ENCODE measurements around the gene MYZAP. TPM values are rescaled to one million over a fixed set of nuclear protein-coding genes. Genes with fewer than 3 reads are reported as not detected.

MYZAP gene
- total RNA-seq, 1 experiment from 2014 or later, result 1.1 TPM

DNA sequence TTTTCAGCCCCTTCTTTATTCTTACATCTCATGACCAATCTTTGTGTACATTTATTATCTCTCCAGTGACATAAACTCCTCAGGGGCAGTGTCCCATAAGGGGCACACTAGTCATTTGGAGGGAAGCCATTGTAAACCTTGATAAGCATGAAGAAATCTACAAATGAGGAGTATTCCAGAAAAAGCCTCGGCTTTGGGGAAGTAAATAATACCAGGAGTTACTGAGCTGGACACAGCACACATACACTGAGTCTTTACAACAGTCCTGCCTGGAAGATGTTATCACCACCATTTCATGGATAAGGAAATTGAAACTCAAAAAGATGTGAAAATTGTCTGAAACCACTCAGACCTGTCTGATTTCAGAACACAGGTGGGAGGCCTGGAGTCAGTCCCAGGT lies 99.4 kb downstream of the MYZAP start:
- Histone ChIP-seq H3K27ac (ENCODE audit: low read length) (no peak overlapping the region), H3K4me3 (ENCODE audit: low read depth in 2 of 2, low read length in 2 of 2) (no peak overlapping the region), H3K9me3 (ENCODE audit: control insufficient read depth, insufficient read depth, low read depth, low read length) (no peaks in the 10 kb centered on the region), H3K27me3 (ENCODE audit: control insufficient read depth, insufficient read depth, low read length) (no peaks in the 10 kb centered on the region; the same call in 1 of the 2 replicates), H3K4me1 (ENCODE audit: control insufficient read depth, insufficient read depth, low read length) (no peaks in the 10 kb centered on the region), H3K36me3 (ENCODE audit: control insufficient read depth, insufficient read depth, low read length) (no peaks in the 10 kb centered on the region)
- in situ Hi-C loops (cut with HindIII; ENCODE audit: low pct_unique_long_range_greater_than_20kb, low sequenced_read_pairs), result loop anchor here (25.0 kb wide), 1 partner anchor 171 kb away; no protein-coding TSS in a partner anchor
- CTCF ChIA-PET, result no interaction called here
- ATAC-seq (no peak), DNase-seq (ENCODE audit: low read depth, low spot score) (no peak)
- intact Hi-C loops (cut with micrococcal nuclease; ENCODE audit: unreplicated experiment), result no loop called here
- no TSS peak for BruUV-seq (replicated peaks)
- TF ChIP-seq TCF7L2 (IDR thresholded peaks at IDR 0.05; ENCODE audit: low read depth, low read length), result no peak
- TF ChIP-seq, protein P1, sequence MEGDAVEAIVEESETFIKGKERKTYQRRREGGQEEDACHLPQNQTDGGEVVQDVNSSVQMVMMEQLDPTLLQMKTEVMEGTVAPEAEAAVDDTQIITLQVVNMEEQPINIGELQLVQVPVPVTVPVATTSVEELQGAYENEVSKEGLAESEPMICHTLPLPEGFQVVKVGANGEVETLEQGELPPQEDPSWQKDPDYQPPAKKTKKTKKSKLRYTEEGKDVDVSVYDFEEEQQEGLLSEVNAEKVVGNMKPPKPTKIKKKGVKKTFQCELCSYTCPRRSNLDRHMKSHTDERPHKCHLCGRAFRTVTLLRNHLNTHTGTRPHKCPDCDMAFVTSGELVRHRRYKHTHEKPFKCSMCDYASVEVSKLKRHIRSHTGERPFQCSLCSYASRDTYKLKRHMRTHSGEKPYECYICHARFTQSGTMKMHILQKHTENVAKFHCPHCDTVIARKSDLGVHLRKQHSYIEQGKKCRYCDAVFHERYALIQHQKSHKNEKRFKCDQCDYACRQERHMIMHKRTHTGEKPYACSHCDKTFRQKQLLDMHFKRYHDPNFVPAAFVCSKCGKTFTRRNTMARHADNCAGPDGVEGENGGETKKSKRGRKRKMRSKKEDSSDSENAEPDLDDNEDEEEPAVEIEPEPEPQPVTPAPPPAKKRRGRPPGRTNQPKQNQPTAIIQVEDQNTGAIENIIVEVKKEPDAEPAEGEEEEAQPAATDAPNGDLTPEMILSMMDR (IDR thresholded peaks at IDR 0.05), result no peak
- POLR2A ChIA-PET, result no interaction called here

DNA sequence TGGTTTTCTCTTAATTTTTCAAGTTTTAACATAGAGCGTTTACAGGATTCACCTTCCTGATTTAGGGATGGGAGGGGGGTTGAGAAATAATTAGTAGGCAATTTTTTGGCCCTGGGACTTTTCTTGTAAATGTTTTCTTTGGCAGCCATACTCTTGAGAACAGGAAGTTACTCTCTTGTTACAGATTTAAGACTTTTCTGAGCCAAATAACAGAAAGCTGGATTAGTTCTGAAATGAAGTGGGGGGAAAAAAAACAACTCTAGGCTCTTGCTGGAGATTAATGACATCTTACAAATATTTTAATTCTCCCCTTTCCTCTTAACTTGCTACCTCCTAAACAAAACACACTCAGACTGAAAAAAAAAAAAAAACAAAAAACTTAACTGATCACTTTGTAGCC lies 101.0 kb downstream of the MYZAP start:
- intact Hi-C loops (cut with micrococcal nuclease; ENCODE audit: unreplicated experiment) (no loop called here), in situ Hi-C loops (cut with HindIII; ENCODE audit: low pct_unique_long_range_greater_than_20kb, low sequenced_read_pairs) (loop anchor here (25.0 kb wide), 1 partner anchor 170 kb away; no protein-coding TSS in a partner anchor)
- no peaks in the 10 kb centered on the region for H3K36me3 ChIP-seq (ENCODE audit: control insufficient read depth, insufficient read depth, low read length)
- TF ChIP-seq, protein P2, sequence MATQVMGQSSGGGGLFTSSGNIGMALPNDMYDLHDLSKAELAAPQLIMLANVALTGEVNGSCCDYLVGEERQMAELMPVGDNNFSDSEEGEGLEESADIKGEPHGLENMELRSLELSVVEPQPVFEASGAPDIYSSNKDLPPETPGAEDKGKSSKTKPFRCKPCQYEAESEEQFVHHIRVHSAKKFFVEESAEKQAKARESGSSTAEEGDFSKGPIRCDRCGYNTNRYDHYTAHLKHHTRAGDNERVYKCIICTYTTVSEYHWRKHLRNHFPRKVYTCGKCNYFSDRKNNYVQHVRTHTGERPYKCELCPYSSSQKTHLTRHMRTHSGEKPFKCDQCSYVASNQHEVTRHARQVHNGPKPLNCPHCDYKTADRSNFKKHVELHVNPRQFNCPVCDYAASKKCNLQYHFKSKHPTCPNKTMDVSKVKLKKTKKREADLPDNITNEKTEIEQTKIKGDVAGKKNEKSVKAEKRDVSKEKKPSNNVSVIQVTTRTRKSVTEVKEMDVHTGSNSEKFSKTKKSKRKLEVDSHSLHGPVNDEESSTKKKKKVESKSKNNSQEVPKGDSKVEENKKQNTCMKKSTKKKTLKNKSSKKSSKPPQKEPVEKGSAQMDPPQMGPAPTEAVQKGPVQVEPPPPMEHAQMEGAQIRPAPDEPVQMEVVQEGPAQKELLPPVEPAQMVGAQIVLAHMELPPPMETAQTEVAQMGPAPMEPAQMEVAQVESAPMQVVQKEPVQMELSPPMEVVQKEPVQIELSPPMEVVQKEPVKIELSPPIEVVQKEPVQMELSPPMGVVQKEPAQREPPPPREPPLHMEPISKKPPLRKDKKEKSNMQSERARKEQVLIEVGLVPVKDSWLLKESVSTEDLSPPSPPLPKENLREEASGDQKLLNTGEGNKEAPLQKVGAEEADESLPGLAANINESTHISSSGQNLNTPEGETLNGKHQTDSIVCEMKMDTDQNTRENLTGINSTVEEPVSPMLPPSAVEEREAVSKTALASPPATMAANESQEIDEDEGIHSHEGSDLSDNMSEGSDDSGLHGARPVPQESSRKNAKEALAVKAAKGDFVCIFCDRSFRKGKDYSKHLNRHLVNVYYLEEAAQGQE (IDR thresholded peaks at IDR 0.05; ENCODE audit: insufficient read depth in 1 of 2, low read depth in 2 of 2, low read length in 1 of 2), result no peak
- TF ChIP-seq POLR2AphosphoS5 (IDR thresholded peaks at IDR 0.05; ENCODE audit: low read depth, low read length) (no peak), TCF7L2 (IDR thresholded peaks at IDR 0.05; ENCODE audit: low read depth, low read length) (no peak), SIN3A (IDR thresholded peaks at IDR 0.05; ENCODE audit: borderline replicate concordance, insufficient read depth, low read depth, low read length) (no peak)
- TF ChIP-seq, protein P1 (IDR thresholded peaks at IDR 0.05), result no peak
- DNase-seq (ENCODE audit: low read depth, low spot score) (no peak), ATAC-seq (no peak)
- no peak overlapping the region for H3K4me3 ChIP-seq (ENCODE audit: low read depth in 2 of 2, low read length in 2 of 2)
- no peak overlapping the region for H3K27ac ChIP-seq (ENCODE audit: low read length)
- ChIA-PET CTCF (no interaction called here), POLR2A (interaction anchor here (0.6 kb wide), 1 partner anchor 1919 kb away, joined by 5 read pairs; the partner anchor contains the start of gene GCNT3)
- no peaks in the 10 kb centered on the region for H3K9me3 ChIP-seq (ENCODE audit: control insufficient read depth, insufficient read depth, low read depth, low read length)
- no peaks in the 10 kb centered on the region; the same call in 1 of the 2 replicates for H3K27me3 ChIP-seq (ENCODE audit: control insufficient read depth, insufficient read depth, low read length)
- no TSS peak for BruUV-seq (replicated peaks)
- H3K4me1 ChIP-seq (ENCODE audit: control insufficient read depth, insufficient read depth, low read length), result no peaks in the 10 kb centered on the region
